AG04449 (cell line): ENCODE measurements around the gene HMGN2.

Experiments used
- CTCF ChIA-PET: fragments of 350-600 bp; formaldehyde crosslinking; extraction: SDS; loops from one replicate; lab custom pipeline; 2021; ENCODE audit warnings: antibody characterized with exemption; lab: Yijun Ruan, JAX
- POLR2A ChIA-PET: fragments of 400-600, 350-600 bp; formaldehyde crosslinking; extraction: SDS; loops from one replicate; lab custom pipeline; 2020; ENCODE audit warnings: antibody characterized with exemption, inconsistent platforms; lab: Yijun Ruan, JAX
- DNase-seq: peaks from one replicate; pipeline ENCODE4 v3.0.0-alpha.2; 2010; ENCODE audit warnings: low read depth, low spot score
- H3K4me3 ChIP-seq: 2 replicates; pipeline ENCODE4 v1.5.1; 2011; ENCODE audit warnings: low read depth, mild to moderate bottlenecking, control low read depth, low read length
- TF ChIP-seq, protein P1 (sequence below): IDR thresholded peaks from one replicate; pipeline ENCODE4 v1.5.1; 2011; ENCODE audit warnings: mild to moderate bottlenecking, moderate library complexity, low read length, control low read depth, inconsistent platforms; ENCODE audit not compliant: insufficient read depth; ENCODE audit errors: missing control alignments

The HMGN2 gene

DNA sequence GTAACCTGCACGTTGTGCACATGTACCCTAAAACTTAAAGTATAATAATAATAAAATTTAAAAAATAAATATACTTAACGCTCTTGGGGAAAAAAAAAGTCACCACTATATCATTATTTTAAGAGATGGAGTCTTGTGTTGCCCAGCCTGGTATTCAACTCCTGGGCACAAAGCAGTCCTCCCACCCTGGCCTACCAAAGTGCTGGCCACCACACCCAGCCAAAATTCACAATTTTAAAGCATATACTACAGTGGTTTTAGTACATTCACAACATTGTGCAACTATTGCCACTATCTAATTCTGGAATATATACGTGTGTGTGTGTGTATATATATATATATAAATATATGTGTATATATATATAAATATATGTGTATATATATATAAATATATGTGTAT lies 5.9 kb downstream of the HMGN2 start:
- H3K4me3 ChIP-seq = no peak overlapping the region
- CTCF ChIA-PET = interaction anchor here (1.5 to 2.4 kb wide), 2 partner anchors 8 to 21 kb away, joined by 3 to 10 read pairs; no protein-coding TSS in a partner anchor
- DNase-seq = no peak
- TF ChIP-seq, protein P1, sequence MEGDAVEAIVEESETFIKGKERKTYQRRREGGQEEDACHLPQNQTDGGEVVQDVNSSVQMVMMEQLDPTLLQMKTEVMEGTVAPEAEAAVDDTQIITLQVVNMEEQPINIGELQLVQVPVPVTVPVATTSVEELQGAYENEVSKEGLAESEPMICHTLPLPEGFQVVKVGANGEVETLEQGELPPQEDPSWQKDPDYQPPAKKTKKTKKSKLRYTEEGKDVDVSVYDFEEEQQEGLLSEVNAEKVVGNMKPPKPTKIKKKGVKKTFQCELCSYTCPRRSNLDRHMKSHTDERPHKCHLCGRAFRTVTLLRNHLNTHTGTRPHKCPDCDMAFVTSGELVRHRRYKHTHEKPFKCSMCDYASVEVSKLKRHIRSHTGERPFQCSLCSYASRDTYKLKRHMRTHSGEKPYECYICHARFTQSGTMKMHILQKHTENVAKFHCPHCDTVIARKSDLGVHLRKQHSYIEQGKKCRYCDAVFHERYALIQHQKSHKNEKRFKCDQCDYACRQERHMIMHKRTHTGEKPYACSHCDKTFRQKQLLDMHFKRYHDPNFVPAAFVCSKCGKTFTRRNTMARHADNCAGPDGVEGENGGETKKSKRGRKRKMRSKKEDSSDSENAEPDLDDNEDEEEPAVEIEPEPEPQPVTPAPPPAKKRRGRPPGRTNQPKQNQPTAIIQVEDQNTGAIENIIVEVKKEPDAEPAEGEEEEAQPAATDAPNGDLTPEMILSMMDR = no peak
- POLR2A ChIA-PET = no interaction called here

DNA sequence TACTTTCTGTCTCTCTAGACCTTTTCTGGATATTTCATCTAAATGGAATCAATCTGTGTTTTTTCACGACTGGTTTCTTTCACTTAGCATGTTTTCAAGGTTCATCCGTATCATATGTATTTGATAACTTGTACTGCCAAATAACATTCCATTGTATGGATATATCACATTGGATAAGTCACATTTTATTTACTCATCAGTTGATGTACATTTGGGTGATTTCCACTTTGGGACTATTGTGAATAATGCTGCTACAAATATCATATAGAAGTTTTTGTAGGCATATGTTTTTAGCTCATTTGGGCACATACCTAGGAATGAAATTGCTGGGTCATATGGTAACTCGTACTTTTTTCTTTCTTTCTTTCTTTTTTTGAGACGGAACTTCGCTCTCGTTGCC lies 6.7 kb downstream of the HMGN2 start:
- POLR2A ChIA-PET = interaction anchor here (0.5 kb wide), 1 partner anchor 10 kb away, joined by 3 read pairs; no protein-coding TSS in a partner anchor

DNA sequence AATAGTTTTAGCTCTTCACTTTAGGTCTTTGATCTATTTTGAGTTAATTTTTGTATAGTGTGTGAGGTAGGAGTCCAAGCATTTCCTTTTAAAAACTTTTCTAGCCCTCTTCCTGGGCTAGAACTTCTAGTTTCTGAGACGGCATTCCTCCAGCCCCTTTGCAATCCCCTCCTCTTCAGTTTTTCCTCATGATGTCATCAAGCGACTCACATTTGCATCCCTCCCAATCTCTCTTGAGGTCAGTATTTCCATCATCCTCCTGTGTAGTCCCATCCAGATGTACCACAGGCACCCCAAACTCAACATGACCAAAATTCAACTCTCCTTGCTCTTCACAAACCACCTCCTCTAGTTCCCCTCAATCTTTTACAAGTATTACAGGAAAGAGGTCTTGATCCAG lies 10.7 kb downstream of the HMGN2 start:
- DNase-seq = no peak
- POLR2A ChIA-PET = interaction anchor here (0.7 kb wide), 1 partner anchor 44 kb away, joined by 3 read pairs; no protein-coding TSS in a partner anchor
- CTCF ChIA-PET = interaction anchor here (2.7 to 3.2 kb wide), 2 partner anchors 12 to 17 kb away, joined by 13 to 17 read pairs; no protein-coding TSS in a partner anchor
- TF ChIP-seq, protein P1 = no peak
- H3K4me3 ChIP-seq = no peak overlapping the region

More for the DNA sequence above, 6.7 kb downstream of the HMGN2 start:
- H3K4me3 ChIP-seq = no peak overlapping the region
- CTCF ChIA-PET = interaction anchor here (1.5 to 2.4 kb wide), 2 partner anchors 9 to 20 kb away, joined by 3 to 10 read pairs; no protein-coding TSS in a partner anchor
- TF ChIP-seq, protein P1 = no peak
- DNase-seq = no peak

DNA sequence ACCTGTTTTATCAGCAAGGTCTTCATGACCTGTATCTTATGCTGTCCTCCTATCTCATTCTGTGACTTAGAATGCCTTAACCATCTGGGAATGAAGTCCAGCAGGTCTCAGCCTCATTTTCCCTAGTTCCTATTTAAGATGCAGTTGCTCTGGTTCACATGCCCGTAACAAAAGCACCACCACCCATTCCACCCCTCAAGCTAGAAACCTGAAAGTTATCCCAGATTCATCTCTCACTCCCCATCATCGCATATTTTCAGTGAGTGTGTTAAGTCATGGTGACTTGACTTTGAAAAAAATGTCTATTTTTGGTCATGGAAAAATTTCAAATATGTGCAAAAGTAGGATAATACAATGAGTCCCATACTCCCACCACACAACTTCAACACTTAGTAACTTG lies 11.7 kb downstream of the HMGN2 start:
- CTCF ChIA-PET = interaction anchor here (3.2 kb wide), 1 partner anchor 14 kb away, joined by 17 read pairs; no protein-coding TSS in a partner anchor
- DNase-seq = no peak
- TF ChIP-seq, protein P1 = no peak
- POLR2A ChIA-PET = no interaction called here
- no peak overlapping the region for H3K4me3 ChIP-seq

DNA sequence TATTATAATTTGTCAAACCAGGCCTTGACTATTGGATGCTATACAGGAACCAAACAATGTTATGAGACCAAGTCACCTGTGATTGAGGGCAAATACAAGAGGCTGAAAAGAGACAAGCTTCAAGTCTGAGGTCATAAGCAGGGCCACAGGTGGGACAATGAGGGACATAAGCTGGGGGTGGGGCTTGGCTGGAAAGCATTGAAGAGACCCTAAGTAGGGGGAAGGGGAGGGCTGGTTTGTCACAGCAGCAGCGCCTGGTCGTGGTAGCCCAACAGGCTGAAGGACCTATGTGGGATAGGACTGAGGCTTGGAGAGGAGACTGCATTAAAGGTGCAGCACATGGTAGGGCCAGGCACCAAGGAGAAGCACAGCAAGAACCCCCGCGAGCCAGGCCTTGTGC lies 17.9 kb downstream of the HMGN2 start:
- ChIA-PET CTCF (interaction anchor here (4.4 kb wide), 1 partner anchor 9 kb away, joined by 50 read pairs; no protein-coding TSS in a partner anchor), POLR2A (no interaction called here)
- DNase-seq = no peak
- TF ChIP-seq, protein P1 = no peak
- no peak overlapping the region for H3K4me3 ChIP-seq

DNA sequence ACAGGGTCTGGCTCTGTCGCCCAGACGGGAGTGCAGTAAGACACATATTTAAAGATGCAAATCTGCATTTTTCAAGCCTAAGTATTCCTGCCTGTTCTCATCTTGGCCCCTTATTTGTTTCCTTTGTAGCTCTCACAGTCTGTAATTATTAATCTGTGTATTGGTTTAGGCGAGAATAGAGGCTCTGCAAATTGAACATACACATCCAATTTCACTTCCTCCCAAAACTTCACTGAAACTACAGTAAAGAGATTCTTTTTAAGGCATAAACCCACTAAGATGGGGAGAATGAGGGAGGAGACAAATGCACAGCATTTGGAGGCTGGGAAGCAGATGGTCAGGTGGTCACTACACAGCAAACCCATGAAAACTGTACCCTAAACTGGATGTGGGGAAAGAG lies 21.0 kb downstream of the HMGN2 start:
- H3K4me3 ChIP-seq = no peak overlapping the region
- DNase-seq = no peak
- ChIA-PET CTCF (no interaction called here), POLR2A (no interaction called here)
- TF ChIP-seq, protein P1 = no peak
